ENCODE measurements around the gene BBS5. TPM values are rescaled to one million over a fixed set of nuclear protein-coding genes. Genes with fewer than 3 reads are reported as not detected.

BBS5 gene
- polyA plus RNA-seq, 1 donor from 2014 or later = 9.1 TPM

- Histone ChIP-seq H2AFZ (ENCODE audit: low read depth, low read length) (no peak overlapping the region), H3K4me3 (ENCODE audit: low read length) (no peak overlapping the region), H3K9ac (ENCODE audit: low read length) (no peak overlapping the region), H3F3A (ENCODE audit: insufficient read depth, low read length, poor library complexity, severe bottlenecking) (no peaks in the 10 kb centered on the region), H4K20me1 (ENCODE audit: insufficient read depth) (no peaks in the 10 kb centered on the region), H3K27me3 (ENCODE audit: insufficient read depth, low read depth, low read length) (no peaks in the 10 kb centered on the region), H3K79me2 (replicated peaks; ENCODE audit: insufficient read depth, low read length) (no peaks in the 10 kb centered on the region), H3K9me2 (ENCODE audit: insufficient read depth, low read length) (no peaks in the 10 kb centered on the region), H3K4me2 (ENCODE audit: low read length) (no peak overlapping the region), H3K36me3 (ENCODE audit: insufficient read depth, low read length) (peaks cover 6% of the 10 kb centered on the region), H3K9me3 (ENCODE audit: low read length) (no peaks in the 10 kb centered on the region), H3K27ac (ENCODE audit: low read length) (no peak overlapping the region)
- TF ChIP-seq MXI1 (conservative IDR thresholded peaks at IDR 0.05; ENCODE audit: poor library complexity, severe bottlenecking) = no peak
- no peak for TF ChIP-seq TAF1 (IDR thresholded peaks at IDR 0.05; ENCODE audit: low read depth)
- no peak for TF ChIP-seq REST (IDR thresholded peaks at IDR 0.05; ENCODE audit: borderline replicate concordance)
- no peak for TF ChIP-seq EP300 (conservative IDR thresholded peaks at IDR 0.05; ENCODE audit: poor library complexity, severe bottlenecking)
- TF ChIP-seq RAD21 (conservative IDR thresholded peaks at IDR 0.05) = no peak
- no peak for TF ChIP-seq SMC3 (conservative IDR thresholded peaks at IDR 0.05; ENCODE audit: poor library complexity)
- TF ChIP-seq POLR2AphosphoS5 (IDR thresholded peaks at IDR 0.05) = no peak
Measured at GRCh38 chr2:169495310-169495928, 16.1 kb downstream of the BBS5 start.

- H4K20me1 ChIP-seq (ENCODE audit: insufficient read depth) = no peaks in the 10 kb centered on the region
- H3K9ac ChIP-seq (ENCODE audit: low read length) = no peak overlapping the region
- no peak overlapping the region for H3K4me2 ChIP-seq (ENCODE audit: low read length)
- TF ChIP-seq EZH2 (IDR thresholded peaks at IDR 0.05; ENCODE audit: borderline replicate concordance, insufficient read depth, low read length, poor library complexity, severe bottlenecking) (no peak), CTCF (IDR thresholded peaks at IDR 0.05; ENCODE audit: poor library complexity, severe bottlenecking) (no peak)
- H2AFZ ChIP-seq (ENCODE audit: low read depth, low read length) = no peak overlapping the region
- H3K4me3 ChIP-seq (ENCODE audit: low read length) = no peak overlapping the region
- no peak overlapping the region for H3K27ac ChIP-seq (ENCODE audit: low read length)
- H3K9me2 ChIP-seq (ENCODE audit: insufficient read depth, low read length) = no peaks in the 10 kb centered on the region
- no peaks in the 10 kb centered on the region for H3K9me3 ChIP-seq (ENCODE audit: low read length)
- peaks cover 8% of the 10 kb centered on the region for H3K36me3 ChIP-seq (ENCODE audit: insufficient read depth, low read length)
- H3K27me3 ChIP-seq (ENCODE audit: insufficient read depth, low read depth, low read length) = no peaks in the 10 kb centered on the region
- no peaks in the 10 kb centered on the region for H3F3A ChIP-seq (ENCODE audit: insufficient read depth, low read length, poor library complexity, severe bottlenecking)
- no peaks in the 10 kb centered on the region for H3K79me2 ChIP-seq (replicated peaks; ENCODE audit: insufficient read depth, low read length)
Measured at GRCh38 chr2:169504651-169505050, 25.4 kb downstream of the BBS5 start.

All from neural cell (in vitro differentiated cells).